GM21447 (cell line): Measurements from ENCODE around the gene PRXL2B.

Source experiments
- ATAC-seq: cut with Tn5 transposase; IDR thresholded peaks from one replicate; pipeline ENCODE4 v1.9.1; 2021; ENCODE audit not compliant: unreplicated experiment

The PRXL2B gene

DNA sequence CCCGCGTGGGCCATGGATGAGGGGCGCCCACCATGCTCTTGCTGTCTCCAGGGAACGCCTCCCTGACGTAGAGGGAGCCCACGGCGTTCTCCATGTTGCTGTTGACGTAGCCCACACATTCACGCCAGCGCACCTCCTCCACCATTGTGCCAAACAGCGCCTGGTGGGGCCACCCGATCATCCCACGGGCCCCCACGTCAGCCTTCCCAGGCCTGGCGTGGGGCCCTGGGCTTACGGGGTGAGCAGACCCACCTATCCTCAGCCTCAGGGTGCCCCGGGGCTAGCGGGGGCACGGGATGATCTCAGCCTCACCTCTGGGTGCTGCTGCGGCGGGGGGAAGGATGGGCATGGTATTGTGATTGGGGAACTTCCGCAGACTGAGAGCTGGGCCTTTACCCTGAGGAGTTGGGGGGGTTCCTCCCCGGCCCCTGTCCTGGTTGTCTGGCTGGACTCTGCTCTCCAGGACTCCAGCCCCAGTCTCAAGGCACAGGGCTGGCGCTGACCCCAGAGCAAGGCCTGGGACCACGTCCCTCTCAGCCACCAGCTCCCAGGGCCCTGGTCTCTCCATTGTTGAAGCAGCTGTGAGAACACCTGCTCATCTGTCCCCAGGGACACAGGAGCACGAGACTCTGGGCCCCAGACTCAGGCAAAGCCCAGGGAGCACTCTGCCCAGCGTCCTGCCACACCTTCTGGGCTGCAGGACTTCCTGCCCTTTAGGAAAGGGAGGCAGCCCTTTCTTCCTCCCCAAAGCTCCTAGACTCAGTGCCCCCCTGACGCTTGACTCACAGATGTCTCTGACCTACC lies 10.2 kb downstream of the PRXL2B start:
- ATAC-seq, result no peak

DNA sequence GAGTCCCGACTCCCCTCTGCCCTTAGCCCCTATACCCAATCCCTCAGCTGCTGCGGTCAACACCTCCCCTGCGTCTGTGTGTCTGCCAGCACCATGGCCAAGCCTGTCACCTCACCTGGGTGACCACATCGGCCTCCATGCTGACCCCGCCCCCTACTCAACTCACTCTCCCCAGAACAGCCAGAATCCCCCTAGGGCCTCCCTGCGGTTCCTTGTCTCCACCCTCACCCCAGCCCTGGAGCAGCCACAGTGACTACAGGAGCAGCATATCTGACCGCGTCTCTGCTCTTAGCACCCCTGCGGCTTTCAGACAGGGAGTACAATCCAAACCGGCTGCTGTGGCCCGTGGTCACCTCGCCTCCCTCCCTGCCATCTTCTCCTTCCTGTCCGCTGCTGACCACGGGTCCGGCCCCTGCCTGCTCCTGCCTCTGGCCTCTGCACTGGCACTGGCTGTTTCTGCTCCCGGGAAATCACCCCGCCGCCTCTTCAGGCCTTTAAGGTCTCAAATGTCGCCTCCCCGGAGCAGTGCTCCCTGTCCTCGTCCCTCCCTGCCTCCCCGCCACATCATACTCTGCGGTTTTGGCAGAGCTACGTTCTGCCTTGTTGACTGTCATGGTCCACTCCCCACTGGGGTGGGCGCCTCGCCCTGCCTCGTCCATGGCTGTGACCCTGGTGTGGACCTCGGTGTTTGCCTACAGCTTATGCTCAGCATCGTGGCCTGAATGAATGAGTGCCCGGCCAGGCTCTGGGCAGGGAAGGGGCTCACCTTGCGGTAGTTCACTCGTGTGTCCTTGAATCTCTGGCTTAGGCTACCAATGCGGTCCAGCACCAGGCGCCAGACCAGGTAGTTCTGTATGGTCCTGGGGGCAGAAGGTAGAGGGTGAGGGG lies 11.1 kb downstream of the PRXL2B start:
- no peak for ATAC-seq

DNA sequence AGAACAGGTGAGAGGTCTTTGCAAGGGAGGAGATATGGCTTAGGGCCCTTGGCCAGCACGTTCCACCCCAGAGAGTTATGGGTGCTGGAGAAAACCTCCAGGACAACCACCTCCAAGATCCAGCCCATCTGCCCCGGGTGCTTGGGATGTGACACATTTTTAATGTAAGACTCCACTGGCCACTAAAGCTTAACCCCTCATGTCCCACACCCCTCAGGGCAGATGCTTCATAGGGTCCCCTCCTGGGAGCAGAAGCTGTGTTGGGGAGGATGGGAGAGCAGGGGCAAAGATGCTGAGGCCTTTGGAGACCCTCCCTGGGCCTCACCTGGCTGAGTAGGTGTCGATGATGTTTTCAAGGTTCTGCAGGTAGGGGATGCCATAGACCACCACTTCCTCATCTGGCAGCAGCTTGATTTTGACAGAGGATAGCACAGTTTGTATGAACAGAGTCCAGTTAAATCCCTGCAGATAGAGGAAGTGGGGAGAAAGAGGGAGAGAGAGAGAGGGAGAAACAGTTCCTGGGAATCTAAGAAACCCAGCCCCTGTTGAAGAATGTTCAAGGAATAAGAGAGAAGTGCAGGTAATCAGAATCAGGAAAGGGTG lies 11.9 kb downstream of the PRXL2B start:
- no peak for ATAC-seq

DNA sequence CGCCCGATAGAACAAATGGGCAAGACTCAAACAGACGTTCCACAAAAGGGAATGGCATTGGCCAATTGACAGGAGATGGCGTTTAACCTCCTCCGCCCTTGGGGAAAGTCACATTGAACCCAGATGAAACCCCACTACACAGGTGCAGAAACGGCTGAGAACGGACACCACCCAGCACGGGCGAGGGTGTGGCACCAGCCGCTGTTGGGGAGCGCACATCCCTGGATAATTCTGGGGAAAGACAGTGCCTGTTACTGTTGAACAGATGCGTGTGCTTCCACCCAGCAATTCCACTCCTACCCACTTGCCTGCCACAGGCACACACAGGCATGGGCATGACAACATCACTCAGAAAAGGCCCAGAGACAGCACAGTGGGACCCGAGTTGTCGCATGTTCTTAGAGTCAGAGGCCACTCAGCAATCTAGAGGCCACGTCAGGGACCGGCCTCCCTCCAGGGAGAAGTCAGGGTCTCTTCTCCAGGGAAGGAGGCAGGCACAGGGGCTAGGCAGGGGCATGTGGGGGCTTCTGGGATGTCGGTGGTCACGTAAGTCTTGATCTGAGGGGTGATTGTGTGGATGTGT lies 15.2 kb downstream of the PRXL2B start:
- ATAC-seq, result no peak

DNA sequence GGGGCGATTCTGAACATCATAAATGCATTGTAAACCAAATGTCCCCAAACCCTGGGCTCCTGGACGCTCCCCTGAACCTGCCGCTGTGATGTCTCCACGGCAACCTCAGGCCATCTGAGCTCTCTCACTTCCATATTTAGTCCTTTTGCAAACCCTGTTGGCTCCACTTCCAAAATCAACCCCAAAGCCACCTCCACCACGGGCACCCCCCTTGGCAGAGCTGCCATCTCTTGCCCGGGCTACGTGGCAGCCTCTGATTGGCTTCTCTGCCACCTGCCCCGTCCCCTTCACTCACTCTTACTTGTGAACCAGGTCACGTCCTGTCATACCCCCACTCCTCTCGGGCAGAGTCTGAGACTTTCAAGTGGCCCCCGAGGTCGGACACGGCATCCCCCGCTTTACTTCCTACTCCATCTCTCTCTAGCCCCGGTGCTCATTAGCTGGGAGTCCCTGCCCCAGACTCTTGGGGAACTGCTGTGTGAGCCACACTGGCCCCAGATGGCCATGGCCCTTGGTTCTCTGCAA lies 15.8 kb downstream of the PRXL2B start:
- ATAC-seq, result no peak

DNA sequence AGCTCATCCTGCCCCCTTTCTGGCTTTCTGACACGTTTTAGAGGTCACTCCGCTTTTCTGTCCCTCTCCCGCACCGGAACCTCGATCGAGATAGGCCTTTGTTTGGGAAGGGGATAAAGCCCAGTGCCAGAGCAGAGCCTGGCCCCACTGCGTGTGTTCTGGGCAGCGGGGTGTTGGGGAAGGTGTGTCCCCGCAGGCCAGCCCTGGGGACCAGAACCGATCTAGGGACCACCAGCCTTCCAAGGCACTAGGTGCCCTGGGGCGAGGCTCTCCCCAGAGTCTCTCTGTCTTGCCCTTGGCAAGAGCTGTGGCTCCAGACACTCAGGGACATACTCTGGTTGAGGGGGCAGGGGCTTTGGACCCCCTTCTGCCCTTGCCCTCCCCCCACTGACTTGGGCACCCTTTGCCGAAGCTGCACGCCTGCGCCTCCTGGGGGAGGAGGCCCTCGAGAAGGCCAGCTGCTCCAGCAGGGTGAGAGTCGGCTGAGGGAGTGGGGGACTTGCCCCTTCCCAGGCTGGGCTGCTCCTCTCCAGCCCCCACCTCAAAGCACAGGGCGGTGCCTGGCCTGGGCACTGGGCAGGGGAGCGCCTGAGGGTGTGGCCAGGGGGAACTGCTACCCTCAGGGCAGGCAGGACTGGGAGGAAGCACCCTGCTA lies 16.4 kb downstream of the PRXL2B start:
- ATAC-seq, result no peak

DNA sequence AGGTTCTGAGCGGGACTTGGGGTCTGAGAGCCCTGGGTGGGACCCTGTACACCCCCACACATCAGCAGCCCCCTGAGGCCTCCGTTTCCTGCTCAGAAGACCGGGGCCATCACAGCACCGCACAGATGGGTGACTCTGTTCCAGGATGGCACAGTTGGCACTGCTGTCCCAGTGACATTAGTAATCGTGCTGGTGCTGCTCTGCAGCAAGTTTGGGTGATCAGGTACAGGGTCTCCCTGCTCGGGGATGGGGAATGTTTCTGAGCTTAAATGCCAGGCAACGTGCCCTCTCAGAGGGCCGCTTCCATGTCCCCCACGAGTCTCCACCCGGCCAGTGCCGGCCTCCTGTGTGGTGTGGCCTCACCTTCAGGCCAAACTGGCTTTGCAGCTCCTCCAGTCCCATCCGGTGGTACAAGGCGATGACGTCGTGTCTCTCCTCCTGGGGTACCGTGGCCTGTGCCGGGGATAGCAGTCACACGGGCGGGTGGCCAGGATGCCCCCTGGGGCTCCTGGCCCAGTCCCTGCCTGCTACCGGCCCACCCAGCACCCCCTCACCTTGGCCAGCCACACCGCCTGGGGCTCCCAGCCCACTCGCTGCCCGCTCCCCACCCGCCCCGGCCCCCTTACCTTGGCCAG lies 17.1 kb downstream of the PRXL2B start:
- ATAC-seq, result no peak

DNA sequence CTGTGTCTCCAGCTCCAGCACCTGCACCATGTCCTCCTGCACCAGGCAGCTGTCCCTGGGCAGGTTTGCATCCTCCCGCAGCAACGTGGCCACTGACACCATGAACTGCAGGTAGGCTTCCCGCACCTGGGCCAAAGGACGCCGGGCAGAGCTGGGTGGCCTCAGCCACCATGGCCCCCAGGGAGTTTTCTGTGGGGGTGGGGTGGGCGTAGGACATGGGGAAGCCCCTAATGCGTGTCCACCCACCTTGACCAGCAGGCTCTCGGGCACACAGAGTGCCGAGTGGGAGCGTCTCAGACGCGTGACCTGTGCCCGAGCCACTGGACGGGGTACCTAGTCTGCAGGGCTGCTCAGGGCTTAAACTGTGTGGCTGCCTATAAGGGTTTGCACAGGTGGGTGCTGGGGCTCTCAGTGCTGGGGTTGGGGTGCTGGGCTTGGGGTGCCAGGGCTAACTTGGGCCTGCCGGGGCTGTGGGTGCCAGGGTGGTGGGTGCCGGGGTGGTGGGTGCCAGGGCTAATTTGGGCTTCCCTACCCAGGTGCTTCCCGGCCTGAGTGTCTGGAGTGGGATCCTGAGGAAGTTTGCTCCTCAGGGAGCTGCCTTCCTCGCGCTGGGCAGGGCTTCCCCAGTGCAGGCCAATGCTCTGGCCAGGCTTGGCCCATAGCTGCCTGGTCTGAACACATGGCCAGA lies 17.7 kb downstream of the PRXL2B start:
- no peak for ATAC-seq

DNA sequence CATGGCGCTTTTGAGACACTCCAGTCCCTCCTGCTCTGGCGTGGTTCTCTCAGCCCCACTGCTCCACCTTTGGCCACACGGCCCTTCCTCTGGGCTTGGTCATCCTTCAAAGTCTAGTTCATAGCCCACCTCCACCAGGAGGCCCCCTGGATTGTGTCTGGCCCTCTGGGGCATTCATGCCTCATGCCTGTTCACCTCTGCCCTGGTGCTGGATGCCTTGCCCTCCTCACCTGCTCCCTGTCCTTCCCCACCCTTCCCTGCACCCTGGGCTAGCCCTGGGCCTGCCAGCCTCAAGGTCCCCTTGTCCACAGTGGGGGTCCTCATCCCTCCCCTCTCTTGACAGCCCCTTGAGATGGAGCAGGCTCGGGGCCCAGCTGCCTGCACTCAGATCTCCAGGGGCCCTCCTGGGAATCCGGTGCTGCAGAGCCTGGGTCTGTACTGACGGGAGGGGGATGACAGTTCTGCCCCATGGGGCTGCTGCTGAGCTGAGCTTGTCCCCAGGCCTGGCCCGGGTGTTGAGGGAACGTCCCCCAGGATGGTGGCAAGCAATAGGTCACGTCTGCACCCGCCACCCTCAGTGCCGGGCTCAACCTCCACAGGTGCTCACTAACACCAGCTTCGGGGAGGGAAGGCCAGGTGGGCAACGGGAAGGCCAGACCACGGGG lies 18.4 kb downstream of the PRXL2B start:
- ATAC-seq, result no peak

DNA sequence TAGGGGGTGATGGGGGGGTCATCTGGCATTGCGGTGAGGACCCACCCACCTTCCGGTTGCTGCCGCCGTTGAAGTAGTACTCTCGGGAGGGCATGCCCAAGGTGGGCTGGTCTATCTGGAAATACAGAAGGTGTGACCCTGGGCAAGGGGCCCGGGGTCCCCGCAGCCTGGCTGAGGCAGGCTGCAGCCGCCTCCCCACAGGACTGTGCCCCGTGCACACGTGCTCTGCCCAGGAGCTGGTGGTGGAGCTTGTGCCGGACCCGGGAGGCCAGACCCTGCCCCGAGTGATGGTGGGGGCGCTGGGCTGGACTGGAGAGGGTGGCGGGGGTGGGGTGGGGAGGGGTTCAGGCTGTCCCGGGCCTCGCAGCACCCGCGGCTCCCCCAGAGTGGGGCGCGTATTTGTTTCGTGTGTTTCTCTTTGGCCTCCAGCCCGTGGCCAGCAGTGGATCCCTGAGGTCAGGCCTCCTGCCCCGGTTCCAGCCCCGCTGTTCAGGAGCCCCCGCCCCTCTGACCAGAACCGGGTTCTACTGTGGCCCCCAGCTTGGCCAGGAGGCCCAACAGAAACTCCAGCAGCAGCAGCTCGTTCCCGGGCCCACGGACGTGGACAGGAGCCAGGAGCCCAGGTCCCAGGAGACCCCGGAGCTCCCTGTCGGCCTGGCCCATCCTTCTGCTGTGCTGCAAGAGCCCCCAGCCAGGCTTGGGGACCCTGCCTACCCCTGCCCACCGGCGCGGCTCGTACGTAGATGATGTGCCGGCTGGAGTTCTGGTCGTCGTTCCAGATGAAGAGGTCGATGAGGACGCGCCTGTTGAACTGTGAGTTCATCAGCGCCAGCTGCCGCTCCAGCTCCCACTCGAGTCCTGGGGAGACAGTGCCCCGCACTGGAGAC lies 19.2 kb downstream of the PRXL2B start:
- ATAC-seq, result no peak

DNA sequence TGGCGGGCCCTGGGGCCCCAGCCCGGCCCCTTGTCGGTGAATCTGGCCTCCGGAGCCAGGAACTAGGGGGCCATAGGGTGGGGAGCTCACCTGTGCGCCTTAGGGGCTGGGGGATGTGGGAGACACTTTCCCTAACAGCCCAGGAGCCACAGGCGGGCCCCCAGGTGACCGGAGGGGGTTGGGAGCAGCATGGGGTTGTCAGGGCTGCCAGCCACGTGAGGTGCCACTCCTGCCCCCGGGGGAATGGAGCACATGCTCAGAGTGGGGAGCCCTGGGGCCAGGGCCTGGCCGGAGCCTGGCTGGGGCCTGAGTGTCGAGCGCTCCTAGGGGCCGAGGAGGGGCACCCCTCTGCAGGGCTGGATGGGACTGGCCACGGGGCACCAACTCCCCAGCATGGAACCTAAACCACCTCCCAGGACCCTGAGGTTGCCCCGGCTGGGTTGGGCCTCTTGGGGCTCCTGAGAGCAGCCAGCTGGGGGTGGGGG lies 19.9 kb downstream of the PRXL2B start:
- ATAC-seq, result no peak

DNA sequence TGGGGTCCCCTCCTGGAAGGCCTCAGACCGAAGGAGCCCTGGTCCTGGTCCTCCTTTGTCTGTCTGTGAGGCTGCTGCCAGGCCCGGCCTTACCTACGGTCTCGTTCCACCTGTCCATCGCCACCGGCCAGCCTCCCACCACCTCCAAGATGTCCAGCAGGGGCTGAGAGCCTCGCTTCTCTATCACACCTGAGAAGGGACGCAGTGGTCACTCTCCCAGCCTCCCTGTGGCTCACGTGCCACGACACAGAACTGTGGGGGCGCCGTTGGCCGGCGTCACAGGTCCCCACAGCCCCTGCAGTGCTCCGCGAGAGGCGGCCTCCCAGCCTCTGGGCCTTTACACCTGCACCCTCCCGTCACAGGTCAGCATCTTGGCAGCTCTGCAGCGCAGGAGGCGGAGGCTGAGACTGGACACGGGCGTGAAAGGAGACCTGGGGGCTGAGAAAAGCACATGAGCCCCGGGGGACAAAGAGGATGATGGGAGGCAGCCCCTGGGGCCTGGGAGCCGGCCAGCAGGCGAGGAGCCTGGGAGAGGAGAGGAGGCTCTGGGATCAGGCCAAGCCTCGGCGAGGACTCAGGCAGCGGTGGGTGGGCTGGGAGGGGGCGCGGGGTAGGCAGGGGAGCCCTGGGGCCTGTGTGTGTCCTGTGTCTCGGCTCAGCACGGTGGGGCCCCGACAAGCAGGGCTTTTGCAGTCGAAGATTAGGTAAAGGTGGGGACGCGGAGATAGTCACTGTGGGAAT lies 20.5 kb downstream of the PRXL2B start:
- ATAC-seq, result no peak

DNA sequence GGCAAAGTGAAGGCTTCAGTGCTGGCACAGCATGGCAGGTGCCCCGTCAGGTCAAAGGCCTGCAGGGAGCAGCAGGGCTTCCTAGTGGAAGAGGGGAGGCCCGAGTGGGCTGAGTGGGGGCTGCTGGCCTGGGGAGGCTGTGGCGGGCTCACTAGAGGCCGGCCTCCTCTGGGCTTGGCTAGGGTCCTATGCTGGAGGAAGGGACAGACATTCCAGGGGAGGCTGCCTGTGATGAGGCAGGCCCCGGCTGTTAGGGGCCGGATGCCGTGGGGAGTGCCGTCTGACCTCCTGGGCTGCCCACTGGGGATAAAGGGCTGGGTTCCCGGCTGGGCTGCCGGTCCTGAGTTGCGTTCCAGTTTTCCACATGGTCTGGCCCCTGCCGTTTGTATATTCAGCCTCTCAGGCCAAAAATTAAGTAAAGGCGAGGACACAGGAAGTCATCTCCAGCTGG lies 21.1 kb downstream of the PRXL2B start:
- ATAC-seq, result no peak

DNA sequence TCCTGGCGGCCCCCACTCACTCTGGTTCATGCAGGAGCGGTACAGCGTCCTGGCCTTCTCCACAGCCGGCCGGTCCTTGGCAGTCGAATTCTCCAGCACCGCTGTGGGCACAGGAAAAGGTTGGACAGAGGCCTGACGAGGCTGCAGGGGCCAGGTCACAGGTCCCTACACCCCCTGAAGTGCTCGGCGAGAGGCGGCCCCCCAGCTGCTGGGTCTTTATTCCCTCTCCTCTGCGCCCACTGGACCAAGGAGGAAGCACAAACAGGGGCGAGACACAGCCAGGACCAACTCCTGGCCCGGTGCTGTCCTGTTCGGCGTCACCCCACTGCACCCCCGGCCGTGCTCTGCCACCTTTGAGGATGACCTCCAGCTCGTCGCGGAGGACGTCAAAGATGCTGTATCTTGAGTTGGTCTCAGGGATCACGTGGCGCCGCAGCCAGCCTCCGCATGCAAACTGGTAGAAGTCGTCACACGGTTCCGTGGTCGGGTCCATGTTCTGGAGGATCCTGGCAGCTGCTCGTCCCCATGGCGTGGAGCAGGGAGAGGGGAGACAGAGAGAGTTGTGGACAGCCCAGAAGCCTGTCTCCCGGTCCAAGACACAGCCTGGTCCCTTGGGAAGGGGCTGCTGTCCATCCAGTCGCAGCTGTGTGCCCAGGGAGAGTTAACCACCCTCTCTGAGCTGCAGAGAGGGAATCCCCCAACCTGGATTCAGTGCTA lies 22.9 kb downstream of the PRXL2B start:
- ATAC-seq, result no peak

DNA sequence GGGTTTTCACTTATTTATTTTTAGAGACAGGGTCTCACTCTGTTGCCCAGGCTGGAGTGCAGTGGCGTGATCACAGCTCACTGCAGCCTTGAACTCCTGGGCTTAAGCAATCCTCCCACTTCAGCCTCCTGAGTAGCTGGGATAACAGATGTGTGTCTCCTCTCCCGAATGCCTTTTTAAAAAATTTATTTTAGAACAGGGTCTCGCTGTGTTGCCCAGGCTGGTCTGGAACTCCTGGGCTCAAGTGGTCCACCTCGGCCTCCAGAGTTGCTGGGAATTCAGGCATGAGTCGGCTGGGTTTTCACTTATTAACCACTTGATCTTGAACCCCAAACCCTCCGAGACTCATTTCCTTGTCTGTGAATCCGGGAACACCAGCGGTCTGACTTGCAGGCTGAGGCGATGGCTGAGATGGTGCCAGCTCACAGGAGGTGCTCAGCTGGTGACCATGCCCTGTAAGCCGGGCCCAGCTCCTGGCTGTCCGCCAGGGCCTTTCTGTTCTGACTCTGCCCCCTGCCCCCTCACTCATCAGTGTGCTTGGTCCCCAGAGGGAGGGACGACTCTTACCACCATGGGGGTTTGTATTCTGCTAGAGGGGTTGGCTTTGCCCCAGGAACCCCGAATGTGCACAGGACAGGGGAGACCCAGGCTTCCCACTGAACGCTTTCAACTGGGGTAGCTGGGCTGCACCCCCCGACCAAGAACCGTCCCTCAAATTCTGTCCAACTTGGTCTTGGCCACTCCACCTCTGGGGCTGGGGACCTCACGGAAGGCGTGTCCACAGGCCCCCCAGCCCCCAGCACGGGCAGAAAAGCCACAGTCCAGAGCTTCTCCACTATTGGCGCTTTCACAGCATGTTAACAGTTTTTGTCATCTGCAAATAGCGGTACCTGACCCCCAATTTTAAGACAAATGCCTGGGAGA lies 23.7 kb downstream of the PRXL2B start:
- ATAC-seq, result no peak
